Measurements from ENCODE around the gene NUMBL.
A peak's percentile ranks its signal among the peaks of the same experiment; 100 is the strongest.
"Not testable (repeated sequence)": the region's sequence is repeated elsewhere in the genome, so short reads cannot be mapped to it uniquely, and the experiment has no call there.

Gene NUMBL

GRCh38 chr19:40690050-40690692 is at the start of gene NUMBL:
TSS of gene NUMBL (minus strand) at chr19:40690651. CDS start at chr19:40690483, 168 bp downstream.
- Mint-ChIP-seq H3K9me3 (no peaks in the 10 kb centered on the region), H3K27me3 (no peaks in the 10 kb centered on the region), H3K4me3 (peak within 1 kb of the TSS; percentile 91 to 93), H3K4me1 (peaks cover 12% of the 10 kb centered on the region), H3K27ac (peak within 1 kb of the TSS; percentile 90 to 94)
- ATAC-seq (peak; percentile 61), DNase-seq (no peak)

GRCh38 chr19:40739030-40739839 is 48.8 kb upstream of the NUMBL start:
- Mint-ChIP-seq H3K4me3 (no peak overlapping the region), H3K4me1 (peaks cover 12% of the 10 kb centered on the region), H3K27me3 (no peaks in the 10 kb centered on the region), H3K9me3 (no peaks in the 10 kb centered on the region), H3K27ac (peak overlapping the region in 1 of 2 donors; percentile 34)
- ATAC-seq (peak; percentile 71), DNase-seq (no peak)

- H3K27ac Mint-ChIP-seq = no peak overlapping the region
- no peak overlapping the region for H3K4me3 Mint-ChIP-seq
- H3K9me3 Mint-ChIP-seq = no peaks in the 10 kb centered on the region
- DNase-seq = no peak
- H3K27me3 Mint-ChIP-seq = no peaks in the 10 kb centered on the region
- ATAC-seq = no peak
- peaks cover 12% of the 10 kb centered on the region for H3K4me1 Mint-ChIP-seq
Measured at GRCh38 chr19:40737102-40737644, 46.7 kb upstream of the NUMBL start.

GRCh38 chr19:40736661-40737060 is 46.2 kb upstream of the NUMBL start:
- Mint-ChIP-seq H3K4me3 (no peak overlapping the region), H3K27me3 (no peaks in the 10 kb centered on the region), H3K9me3 (no peaks in the 10 kb centered on the region), H3K4me1 (peaks cover 12% of the 10 kb centered on the region), H3K27ac (no peak overlapping the region)
- DNase-seq = no peak
- no peak for ATAC-seq

DNA sequence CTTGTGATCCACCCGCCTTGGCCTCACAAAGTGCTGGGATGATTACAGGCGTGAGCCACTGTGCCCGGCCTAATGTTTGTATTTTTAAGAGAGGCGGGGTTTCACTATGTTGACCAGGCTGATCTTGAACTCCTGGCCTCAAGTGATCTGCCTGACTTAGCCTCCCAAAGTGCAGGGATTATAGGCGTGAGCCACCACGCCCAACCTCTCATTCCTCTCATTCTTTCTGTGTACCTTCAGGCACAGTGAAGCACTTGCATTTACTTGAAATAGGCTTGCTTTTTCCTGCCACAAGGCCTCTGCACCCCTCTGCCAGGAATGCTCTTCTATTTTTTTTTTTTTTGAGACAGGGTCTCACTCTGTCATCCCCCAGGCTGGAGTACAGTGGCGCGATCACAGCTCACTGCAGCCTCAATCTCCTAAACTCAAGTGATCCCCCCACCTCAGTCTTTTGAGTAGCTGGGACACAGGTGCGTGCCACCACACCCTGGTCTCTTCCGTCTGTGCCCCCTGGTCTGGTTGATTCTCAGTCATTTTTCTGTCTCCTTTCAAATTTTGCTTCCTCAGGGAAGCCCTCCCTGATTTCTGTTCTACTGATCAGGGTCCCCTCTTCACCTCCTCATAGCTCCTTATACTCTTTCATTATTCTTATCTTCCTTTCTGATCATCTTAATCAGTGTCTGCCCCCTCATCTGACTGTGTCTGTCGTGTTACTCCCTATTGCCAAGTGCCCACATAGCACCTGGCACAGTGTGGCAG is 44.7 kb upstream of the NUMBL start:
- no peak overlapping the region for H3K4me3 Mint-ChIP-seq
- H3K4me1 Mint-ChIP-seq = peaks cover 12% of the 10 kb centered on the region
- ATAC-seq (no peak), DNase-seq (no peak)
- H3K9me3 Mint-ChIP-seq = no peaks in the 10 kb centered on the region
- no peak overlapping the region for H3K27ac Mint-ChIP-seq
- no peaks in the 10 kb centered on the region for H3K27me3 Mint-ChIP-seq

DNA sequence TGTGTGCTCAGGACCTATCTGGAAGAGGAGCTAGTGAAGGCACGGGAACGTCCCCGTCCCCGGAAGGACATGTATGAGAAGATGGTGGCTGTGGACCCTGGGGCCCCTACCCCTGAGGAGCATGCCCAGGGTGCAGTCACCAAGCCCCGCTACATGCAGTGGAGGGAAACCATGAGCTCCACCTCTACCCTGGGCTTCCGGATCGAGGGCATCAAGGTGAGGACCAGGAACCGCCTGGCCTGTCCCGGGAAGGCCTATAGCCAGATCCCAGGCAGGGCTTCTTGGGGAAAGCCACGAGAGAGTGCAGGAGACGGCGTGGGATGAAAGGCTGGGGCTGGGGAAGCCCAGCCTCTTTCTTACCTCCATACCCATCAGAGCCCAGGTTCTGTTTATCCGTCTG is 42.7 kb upstream of the NUMBL start:
- no peak for ATAC-seq

DNA sequence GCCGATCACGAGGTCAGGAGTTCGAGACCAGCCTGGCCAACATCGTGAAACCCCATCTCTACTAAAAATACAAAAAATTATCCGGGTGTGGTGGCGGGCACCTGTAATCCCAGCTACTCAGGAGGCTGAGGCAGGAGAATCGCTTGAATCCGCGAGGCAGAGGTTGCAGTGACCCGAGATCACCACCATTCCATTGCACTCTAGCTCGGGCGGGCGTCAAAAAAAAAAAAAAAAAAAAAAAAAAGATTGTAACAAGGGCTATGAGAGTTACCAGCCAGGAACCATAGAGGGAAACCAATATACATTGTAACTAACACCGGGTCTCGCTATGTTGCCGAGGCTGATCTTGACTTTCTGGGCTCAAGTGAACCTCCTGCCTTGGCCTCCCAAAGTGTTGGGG is 41.9 kb upstream of the NUMBL start:
- not testable (repeated sequence) for H3K4me3 Mint-ChIP-seq, H3K4me1 Mint-ChIP-seq, DNase-seq, H3K27me3 Mint-ChIP-seq, H3K27ac Mint-ChIP-seq, ATAC-seq, H3K9me3 Mint-ChIP-seq

More for the DNA sequence above, 42.7 kb upstream of the NUMBL start:
- no peaks in the 10 kb centered on the region for H3K4me1 Mint-ChIP-seq
- H3K4me3 Mint-ChIP-seq = no peak overlapping the region
- H3K27ac Mint-ChIP-seq = no peak overlapping the region
- no peak for DNase-seq
- no peaks in the 10 kb centered on the region for H3K9me3 Mint-ChIP-seq
- H3K27me3 Mint-ChIP-seq = no peaks in the 10 kb centered on the region

GRCh38 chr19:40730065-40730464 is 39.6 kb upstream of the NUMBL start:
- not testable (repeated sequence) for DNase-seq, H3K27me3 Mint-ChIP-seq, H3K27ac Mint-ChIP-seq, H3K4me1 Mint-ChIP-seq, H3K4me3 Mint-ChIP-seq, H3K9me3 Mint-ChIP-seq, ATAC-seq

GRCh38 chr19:40726279-40726678 is 35.8 kb upstream of the NUMBL start:
- no peak for DNase-seq
- no peak overlapping the region for H3K27ac Mint-ChIP-seq
- H3K4me1 Mint-ChIP-seq = peaks cover 34% of the 10 kb centered on the region
- H3K9me3 Mint-ChIP-seq = peaks cover 0 to 6% of the 10 kb centered on the region in 2 donors
- H3K27me3 Mint-ChIP-seq = no peaks in the 10 kb centered on the region
- no peak overlapping the region for H3K4me3 Mint-ChIP-seq
- no peak for ATAC-seq

- peak overlapping the region in 1 of 2 donors; percentile 7 for H3K4me3 Mint-ChIP-seq
- H3K9me3 Mint-ChIP-seq = peaks cover 0 to 6% of the 10 kb centered on the region in 2 donors
- ATAC-seq (peak; percentile 97), DNase-seq (no peak)
- peak overlapping the region; percentile 89 to 92 for H3K27ac Mint-ChIP-seq
- no peaks in the 10 kb centered on the region for H3K27me3 Mint-ChIP-seq
- H3K4me1 Mint-ChIP-seq = peaks cover 48% of the 10 kb centered on the region
Measured at GRCh38 chr19:40724855-40725254, 34.4 kb upstream of the NUMBL start.

GRCh38 chr19:40724315-40724714 is 33.9 kb upstream of the NUMBL start:
- DNase-seq (no peak), ATAC-seq (peak; percentile 75)
- H3K9me3 Mint-ChIP-seq = peaks cover 0 to 6% of the 10 kb centered on the region in 2 donors
- H3K4me3 Mint-ChIP-seq = peak overlapping the region in 1 of 2 donors; percentile 7
- peak overlapping the region in 1 of 2 donors; percentile 92 for H3K27ac Mint-ChIP-seq
- H3K4me1 Mint-ChIP-seq = peaks cover 53% of the 10 kb centered on the region
- H3K27me3 Mint-ChIP-seq = no peaks in the 10 kb centered on the region

GRCh38 chr19:40723661-40724254 is 33.3 kb upstream of the NUMBL start:
- peak overlapping the region in 1 of 2 donors; percentile 1 for H3K4me3 Mint-ChIP-seq
- DNase-seq = no peak
- H3K9me3 Mint-ChIP-seq = peaks cover 0 to 6% of the 10 kb centered on the region in 2 donors
- H3K27me3 Mint-ChIP-seq = no peaks in the 10 kb centered on the region
- H3K27ac Mint-ChIP-seq = no peak overlapping the region
- H3K4me1 Mint-ChIP-seq = peaks cover 57% of the 10 kb centered on the region
- no peak for ATAC-seq

DNA sequence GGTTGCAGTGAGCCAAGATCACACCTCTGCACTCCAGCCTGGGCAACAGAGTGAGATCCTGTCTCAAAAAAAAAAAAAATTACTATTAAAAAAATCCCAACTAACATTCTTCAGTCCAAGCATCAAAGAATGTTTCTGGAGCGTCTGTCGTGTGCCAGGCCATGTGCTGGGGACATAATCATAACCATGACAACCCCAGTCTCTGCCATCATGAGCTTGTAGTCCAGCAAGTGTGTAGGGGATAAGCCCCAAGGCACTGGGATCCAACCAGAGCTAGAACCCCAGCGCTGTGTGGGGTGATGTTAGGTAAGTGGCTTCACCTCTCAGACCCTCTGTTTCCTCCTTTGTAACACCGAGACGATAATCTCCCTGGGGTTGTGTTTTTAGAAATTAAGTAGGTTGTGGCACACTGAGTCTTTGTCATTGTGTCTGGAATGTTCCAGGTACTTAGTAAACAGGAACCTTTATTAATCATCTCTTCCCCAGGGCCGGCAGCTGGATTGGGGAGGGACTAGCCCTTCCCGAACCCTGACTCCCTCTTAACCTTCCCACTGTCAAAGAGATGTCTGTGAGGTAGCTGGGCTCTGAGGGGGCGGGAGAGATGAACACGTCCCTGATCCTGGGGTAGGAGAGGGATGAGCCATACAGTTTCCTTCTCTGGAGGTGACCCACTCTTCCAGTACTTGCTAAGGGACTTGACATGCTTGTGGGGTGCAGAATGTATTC is 31.6 kb upstream of the NUMBL start:
- H3K4me1 Mint-ChIP-seq = peaks cover 66% of the 10 kb centered on the region
- no peak for ATAC-seq
- peaks cover 0 to 6% of the 10 kb centered on the region in 2 donors for H3K9me3 Mint-ChIP-seq
- H3K27me3 Mint-ChIP-seq = no peaks in the 10 kb centered on the region
- no peak overlapping the region for H3K4me3 Mint-ChIP-seq
- DNase-seq = no peak
- no peak overlapping the region for H3K27ac Mint-ChIP-seq

- H3K27ac Mint-ChIP-seq = peak overlapping the region in 1 of 2 donors; percentile 27
- H3K9me3 Mint-ChIP-seq = peaks cover 0 to 6% of the 10 kb centered on the region in 2 donors
- H3K27me3 Mint-ChIP-seq = no peaks in the 10 kb centered on the region
- peaks cover 70% of the 10 kb centered on the region for H3K4me1 Mint-ChIP-seq
- H3K4me3 Mint-ChIP-seq = peak overlapping the region in 1 of 2 donors; percentile 96
- no peak for ATAC-seq
- no peak for DNase-seq
Measured at GRCh38 chr19:40721140-40721486, 30.7 kb upstream of the NUMBL start.
